ENCODE data around the gene NDRG2.

The NDRG2 gene

GRCh38 chr14:21024585-21025370 is at the start of gene NDRG2:
TSS of gene NDRG2 (minus strand) at chr14:21025061. CDS start at chr14:21023315, 1,746 bp downstream.
- DNase-seq (ENCODE audit: low spot score) = peak; percentile 22

DNA sequence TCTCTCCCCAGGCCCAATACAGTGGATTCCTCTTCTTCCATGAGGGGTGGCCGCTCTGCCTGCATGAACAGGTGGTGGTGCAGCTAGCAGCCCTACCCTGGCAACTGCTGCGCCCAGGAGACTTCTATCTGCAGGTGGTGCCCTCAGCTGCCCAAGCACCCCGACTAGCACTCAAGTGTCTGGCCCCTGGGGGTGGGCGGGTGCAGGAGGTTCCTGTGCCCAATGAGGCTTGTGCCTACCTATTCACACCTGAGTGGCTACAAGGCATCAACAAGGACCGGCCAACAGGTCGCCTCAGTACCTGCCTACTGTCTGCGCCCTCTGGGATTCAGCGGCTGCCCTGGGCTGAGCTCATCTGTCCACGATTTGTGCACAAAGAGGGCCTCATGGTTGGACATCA is 49.1 kb upstream of the NDRG2 start:
- DNase-seq (ENCODE audit: low spot score) = no peak

DNA sequence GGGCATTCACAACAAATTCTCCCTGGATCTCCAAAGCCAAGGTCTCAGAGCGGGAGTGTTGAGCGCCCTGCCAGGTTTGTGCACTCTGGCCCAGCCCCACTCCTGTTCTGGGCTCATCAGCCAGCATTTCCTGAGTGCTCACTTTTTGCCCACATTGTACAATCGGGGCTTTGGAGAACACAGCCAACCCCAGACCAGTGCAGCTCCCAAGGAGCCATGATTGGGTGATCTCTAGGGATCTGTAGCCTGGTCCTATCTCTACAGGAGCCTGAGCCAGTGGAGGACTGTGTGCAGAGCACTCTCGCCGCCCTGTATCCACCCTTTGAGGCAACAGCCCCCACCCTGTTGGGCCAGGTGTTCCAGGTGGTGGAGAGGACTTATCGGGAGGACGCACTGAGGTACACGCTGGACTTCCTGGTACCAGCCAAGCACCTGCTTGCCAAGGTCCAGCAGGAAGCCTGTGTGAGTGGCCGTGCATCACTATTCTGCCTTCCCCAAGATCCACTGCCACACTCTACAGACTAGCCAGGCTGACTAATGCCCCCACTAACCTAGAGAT is 48.0 kb upstream of the NDRG2 start:
- peak; percentile 20 for DNase-seq (ENCODE audit: low spot score)

DNA sequence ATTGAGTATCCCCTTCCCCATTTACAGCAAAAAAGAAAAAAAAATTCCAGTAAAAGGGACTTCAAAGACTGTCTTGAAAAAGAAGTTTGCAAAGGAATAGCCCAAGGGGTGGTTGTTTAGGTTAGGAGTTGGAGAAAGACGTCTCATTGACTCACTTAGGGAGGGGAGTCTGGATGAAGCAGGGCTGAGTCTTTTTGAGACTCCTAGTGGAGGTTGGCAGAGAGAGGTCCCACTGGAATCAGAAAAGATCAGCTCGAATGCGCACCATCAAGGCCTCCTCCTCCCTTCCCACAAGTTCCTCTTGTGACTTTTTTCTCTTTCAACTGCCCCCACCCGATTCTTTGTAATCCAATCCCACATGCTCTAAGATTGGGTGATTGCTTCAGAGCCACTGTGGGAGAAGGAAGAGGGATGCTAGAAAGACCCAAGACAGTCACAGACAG is 47.2 kb upstream of the NDRG2 start:
- peak; percentile 27 for DNase-seq (ENCODE audit: low spot score)

- DNase-seq (ENCODE audit: low spot score) = peak; percentile 62
Observed at GRCh38 chr14:21071225-21072030, 46.6 kb upstream of the NDRG2 start.

DNA sequence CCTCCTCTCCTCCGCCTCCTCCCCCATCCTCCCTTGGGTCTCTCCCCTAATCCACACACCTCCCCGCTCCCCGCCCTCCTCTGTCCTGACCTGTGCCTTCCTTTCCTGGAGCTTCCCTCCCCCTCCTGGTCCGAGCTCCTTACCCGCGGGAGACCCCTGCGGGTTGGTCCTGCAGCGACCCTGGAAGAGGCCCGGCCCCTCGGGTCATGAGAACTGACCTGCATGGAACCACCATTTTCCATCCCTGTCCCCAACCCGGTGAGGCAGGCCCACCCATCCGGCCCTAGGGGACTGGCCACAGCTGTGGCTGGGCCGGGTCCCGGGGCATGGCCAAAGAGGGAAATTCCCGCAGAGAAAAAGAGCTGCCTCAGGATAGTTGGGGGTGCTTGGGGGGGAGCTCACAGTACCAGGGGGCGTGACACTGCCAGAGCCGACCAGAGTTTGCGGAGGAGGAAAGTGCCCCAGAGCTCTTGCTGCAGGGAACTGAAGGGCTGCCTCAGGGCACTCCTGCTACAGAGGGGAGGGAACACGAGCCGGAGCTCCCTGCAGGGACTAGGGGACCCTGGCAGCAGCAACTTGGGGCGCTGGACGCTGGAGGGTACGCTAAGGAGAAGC is 45.9 kb upstream of the NDRG2 start:
- peak; percentile 61 for DNase-seq (ENCODE audit: low spot score)

GRCh38 chr14:21070083-21070609 is 45.3 kb upstream of the NDRG2 start, which contains the start of gene ARHGEF40:
TSS of gene ARHGEF40 (plus strand) at chr14:21070304. CDS start at chr14:21070397, 93 bp downstream.
- peak; percentile 65 for DNase-seq (ENCODE audit: low spot score)

DNA sequence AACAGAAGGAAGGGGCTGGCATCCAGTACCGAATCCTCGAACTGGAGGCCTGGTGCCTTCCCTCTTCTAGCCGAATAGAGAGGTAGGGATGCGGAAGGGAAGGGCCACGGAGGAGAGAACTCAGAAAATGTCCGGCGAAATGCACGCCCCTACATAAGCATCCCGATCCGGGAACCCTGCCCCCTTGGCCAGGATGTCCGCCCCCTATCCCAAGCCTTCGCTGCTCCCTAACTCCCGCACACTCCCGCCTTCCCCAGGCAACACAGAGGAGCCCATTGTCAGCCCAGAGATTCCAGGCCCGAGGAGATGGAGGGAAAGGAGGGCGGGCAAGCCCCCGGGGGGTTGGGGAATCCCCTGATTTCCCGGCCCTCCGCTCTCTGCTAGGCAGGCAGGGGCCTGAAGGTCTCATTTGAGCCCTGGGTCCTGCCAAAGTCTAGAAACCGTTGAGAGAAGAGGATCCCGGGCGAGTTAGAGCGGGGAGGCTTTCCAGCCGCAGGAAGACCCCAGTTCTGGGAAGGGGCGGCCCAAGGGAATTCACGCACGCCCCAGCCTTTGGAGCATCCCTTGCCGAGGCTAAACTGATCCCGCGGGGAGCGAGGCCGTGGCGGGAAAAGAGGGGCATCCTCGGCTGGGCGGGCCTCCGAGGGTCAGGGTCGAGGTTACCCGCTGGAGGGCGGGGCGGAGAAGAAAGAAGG is 44.7 kb upstream of the NDRG2 start:
- DNase-seq (ENCODE audit: low spot score) = peak; percentile 53

- peak; percentile 84 for DNase-seq (ENCODE audit: low spot score)
Observed at GRCh38 chr14:21068521-21069387, 43.9 kb upstream of the NDRG2 start.

DNA sequence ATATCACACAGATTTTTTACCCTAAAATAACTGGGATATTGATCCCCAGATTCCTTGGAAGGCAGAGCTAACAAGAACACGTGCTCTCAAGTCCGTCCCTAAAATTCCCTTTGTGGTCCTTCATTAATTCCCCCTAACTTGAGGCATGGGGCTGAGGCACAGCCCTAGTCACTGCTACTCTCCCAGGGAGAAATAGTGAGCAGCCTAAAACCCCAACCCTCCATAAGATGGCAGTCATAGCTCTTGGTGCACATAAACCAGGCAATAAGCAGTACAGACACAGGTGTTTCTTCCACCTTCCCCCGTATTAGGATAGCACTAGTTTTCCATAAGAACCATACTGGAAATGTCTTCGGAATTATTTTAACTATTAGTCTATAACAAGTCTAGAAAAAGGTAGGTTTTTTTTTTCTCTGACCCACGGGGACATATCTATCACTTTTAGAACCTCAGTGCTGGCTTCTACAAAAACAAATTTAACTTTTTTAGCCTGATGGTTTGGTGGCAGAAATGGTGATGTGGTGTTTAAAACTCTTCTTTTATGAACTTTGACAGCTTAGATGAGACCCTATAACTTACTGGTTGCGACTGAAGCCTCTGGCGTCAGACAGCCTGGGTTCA is 42.1 kb upstream of the NDRG2 start:
- peak; percentile 35 for DNase-seq (ENCODE audit: low spot score)

- DNase-seq (ENCODE audit: low spot score) = no peak
Observed at GRCh38 chr14:21063479-21063878, 38.6 kb upstream of the NDRG2 start.

- DNase-seq (ENCODE audit: low spot score) = no peak
Observed at GRCh38 chr14:21061347-21061668, 36.4 kb upstream of the NDRG2 start.

GRCh38 chr14:21060614-21061346 is 35.9 kb upstream of the NDRG2 start:
- DNase-seq (ENCODE audit: low spot score) = no peak

DNA sequence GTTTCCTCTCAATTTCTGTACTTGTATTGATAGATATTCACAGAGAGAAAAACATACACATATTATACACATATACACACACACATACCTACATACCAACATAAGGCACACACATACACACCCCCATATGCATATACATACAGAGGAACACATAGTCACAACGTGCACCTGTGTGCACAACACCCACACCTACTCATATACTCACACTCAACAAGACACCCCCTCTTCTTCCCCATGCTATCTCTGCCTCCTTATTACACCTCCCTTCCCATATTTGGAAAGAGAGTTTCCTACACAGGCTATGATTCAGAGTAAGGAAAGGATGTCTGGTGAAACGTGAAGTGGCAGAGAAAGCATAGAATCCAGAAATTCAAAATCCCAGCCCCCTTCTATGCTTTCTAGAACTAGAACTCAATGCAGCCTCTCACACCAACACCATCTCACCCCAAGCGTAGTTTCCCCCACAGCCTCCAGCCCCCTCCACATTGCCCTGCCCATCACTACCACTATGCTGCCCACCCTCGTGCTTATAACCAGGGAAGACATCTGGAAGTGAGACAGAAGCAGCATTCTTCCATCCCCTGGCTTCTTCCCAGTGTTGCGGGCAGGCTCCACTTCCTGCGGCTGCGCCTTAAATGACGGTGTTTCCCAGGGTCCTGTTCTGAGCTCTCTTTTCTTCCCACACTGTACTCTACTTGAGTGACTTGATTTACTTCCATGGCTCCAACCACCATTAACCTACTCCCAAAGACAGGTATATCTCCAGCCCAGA is 35.2 kb upstream of the NDRG2 start:
- no peak for DNase-seq (ENCODE audit: low spot score)

DNA sequence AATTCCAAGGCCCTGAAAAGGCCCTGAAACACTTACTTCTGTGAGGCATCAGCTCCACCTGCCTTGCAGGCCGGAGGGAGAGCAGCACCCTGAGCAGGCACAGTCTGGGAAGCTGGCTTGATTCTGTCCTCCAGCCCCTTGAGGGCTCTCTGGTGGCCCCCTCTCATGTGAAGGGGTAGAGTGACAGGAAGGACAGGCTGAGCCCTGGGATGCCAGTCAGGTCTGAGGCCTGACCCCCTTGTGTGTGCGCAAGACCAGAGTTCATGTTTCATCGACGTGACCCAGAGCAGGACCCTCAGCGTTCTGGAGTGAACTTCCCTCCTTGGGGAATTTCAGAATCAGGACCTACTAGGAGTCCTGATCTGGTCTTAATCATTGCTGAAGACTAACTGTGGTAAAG is 34.0 kb upstream of the NDRG2 start:
- DNase-seq (ENCODE audit: low spot score) = no peak

GRCh38 chr14:21057803-21058675 is 33.2 kb upstream of the NDRG2 start, which contains the start of gene RNASE8:
TSS of gene RNASE8 (plus strand) at chr14:21057822. CDS start at chr14:21057893, 71 bp downstream.
- DNase-seq (ENCODE audit: low spot score) = no peak

DNA sequence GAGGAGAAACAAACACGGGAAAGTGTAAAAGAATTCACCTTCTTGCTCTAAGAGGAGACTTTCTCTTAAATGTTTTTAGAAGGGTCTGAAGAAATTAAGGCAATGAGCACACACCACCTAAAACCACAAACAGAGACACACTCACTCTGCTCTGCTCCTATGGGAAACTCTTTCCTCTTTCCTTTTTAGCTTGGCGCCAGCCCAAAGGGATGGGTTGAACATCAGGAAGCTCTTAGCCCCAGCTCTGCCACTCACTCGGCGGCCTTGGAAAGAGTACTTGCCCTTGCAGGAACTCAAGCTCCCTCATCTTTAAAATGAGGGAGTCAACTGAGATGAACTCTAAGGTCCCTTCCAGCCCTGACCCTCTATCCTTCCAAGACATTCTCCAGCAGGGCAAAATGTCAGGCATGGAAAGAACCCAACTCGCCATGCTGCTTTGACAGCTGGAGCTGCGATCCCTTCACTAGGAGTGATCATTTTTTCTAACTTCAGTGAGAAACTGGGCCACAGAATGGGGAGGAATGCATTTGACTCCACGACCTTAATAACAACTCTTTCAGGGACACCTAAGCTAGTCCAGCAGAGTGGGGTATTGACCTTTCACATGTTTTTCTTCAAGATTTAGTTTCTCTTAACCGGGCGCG is 31.8 kb upstream of the NDRG2 start:
- no peak for DNase-seq (ENCODE audit: low spot score)
